Measurements from ENCODE around the gene VSTM4.
A peak's percentile ranks its signal among the peaks of the same experiment; 100 is the strongest.

VSTM4 gene

GRCh38 chr10:49112851-49113250 lies 2.5 kb downstream of the VSTM4 start:
- DNase-seq (ENCODE audit: low read depth) = no peak
- no peak overlapping the region for H3K4me3 ChIP-seq (ENCODE audit: low read length)
- TF ChIP-seq CTCF (conservative IDR thresholded peaks at IDR 0.05; ENCODE audit: low read length) = no peak

GRCh38 chr10:49112098-49112497 lies 3.2 kb downstream of the VSTM4 start:
- H3K4me3 ChIP-seq (ENCODE audit: low read length) = no peak overlapping the region
- no peak for DNase-seq (ENCODE audit: low read depth)
- no peak for TF ChIP-seq CTCF (conservative IDR thresholded peaks at IDR 0.05; ENCODE audit: low read length)

- no peak for DNase-seq (ENCODE audit: low read depth)
- H3K4me3 ChIP-seq (ENCODE audit: low read length) = no peak overlapping the region
- TF ChIP-seq CTCF (conservative IDR thresholded peaks at IDR 0.05; ENCODE audit: low read length) = no peak
These were observed 4.0 kb downstream of the VSTM4 start for GRCh38 chr10:49111320-49111698.

GRCh38 chr10:49110684-49111319 lies 4.5 kb downstream of the VSTM4 start:
- no peak for TF ChIP-seq CTCF (conservative IDR thresholded peaks at IDR 0.05; ENCODE audit: low read length)
- H3K4me3 ChIP-seq (ENCODE audit: low read length) = no peak overlapping the region
- DNase-seq (ENCODE audit: low read depth) = no peak

GRCh38 chr10:49109669-49110340 lies 5.5 kb downstream of the VSTM4 start:
- no peak for TF ChIP-seq CTCF (conservative IDR thresholded peaks at IDR 0.05; ENCODE audit: low read length)
- peak; percentile 93 for DNase-seq (ENCODE audit: low read depth)
- H3K4me3 ChIP-seq (ENCODE audit: low read length) = no peak overlapping the region

- no peak for DNase-seq (ENCODE audit: low read depth)
- H3K4me3 ChIP-seq (ENCODE audit: low read length) = no peak overlapping the region
- no peak for TF ChIP-seq CTCF (conservative IDR thresholded peaks at IDR 0.05; ENCODE audit: low read length)
These were observed 6.7 kb downstream of the VSTM4 start for GRCh38 chr10:49108656-49109055.

GRCh38 chr10:49107887-49108267 lies 7.4 kb downstream of the VSTM4 start:
- no peak for DNase-seq (ENCODE audit: low read depth)
- no peak for TF ChIP-seq CTCF (conservative IDR thresholded peaks at IDR 0.05; ENCODE audit: low read length)
- H3K4me3 ChIP-seq (ENCODE audit: low read length) = no peak overlapping the region
